ENCODE measurements around the gene PLAAT2.

The PLAAT2 gene

DNA sequence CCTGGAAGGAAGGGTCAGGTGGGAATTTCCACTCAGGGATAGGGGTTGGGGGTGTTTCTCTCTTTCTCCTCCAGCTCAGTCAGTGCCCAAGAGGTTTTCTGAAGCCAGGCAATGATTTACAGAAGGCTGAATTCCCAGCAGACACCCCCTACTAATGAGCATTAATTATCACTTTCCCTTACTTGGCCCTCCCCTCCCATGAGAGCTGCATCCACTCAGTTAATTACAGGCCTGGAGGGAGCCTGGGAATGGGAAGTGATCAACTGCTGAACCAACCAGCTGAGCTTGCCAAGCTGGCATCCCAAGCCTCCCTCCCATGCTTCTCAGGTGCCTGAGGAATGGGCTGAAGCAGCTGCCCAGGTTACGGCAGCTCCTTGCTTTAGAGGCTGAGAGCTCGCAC lies 56.3 kb downstream of the PLAAT2 start:
- TF ChIP-seq, protein P1, sequence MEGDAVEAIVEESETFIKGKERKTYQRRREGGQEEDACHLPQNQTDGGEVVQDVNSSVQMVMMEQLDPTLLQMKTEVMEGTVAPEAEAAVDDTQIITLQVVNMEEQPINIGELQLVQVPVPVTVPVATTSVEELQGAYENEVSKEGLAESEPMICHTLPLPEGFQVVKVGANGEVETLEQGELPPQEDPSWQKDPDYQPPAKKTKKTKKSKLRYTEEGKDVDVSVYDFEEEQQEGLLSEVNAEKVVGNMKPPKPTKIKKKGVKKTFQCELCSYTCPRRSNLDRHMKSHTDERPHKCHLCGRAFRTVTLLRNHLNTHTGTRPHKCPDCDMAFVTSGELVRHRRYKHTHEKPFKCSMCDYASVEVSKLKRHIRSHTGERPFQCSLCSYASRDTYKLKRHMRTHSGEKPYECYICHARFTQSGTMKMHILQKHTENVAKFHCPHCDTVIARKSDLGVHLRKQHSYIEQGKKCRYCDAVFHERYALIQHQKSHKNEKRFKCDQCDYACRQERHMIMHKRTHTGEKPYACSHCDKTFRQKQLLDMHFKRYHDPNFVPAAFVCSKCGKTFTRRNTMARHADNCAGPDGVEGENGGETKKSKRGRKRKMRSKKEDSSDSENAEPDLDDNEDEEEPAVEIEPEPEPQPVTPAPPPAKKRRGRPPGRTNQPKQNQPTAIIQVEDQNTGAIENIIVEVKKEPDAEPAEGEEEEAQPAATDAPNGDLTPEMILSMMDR (conservative IDR thresholded peaks at IDR 0.05; ENCODE audit: control insufficient read depth, insufficient read depth, low read depth, low read length): no peak
- no peak overlapping the region for H3K4me3 ChIP-seq (ENCODE audit: control insufficient read depth, low read depth, low read length)
- no peak for DNase-seq (ENCODE audit: low read depth)

DNA sequence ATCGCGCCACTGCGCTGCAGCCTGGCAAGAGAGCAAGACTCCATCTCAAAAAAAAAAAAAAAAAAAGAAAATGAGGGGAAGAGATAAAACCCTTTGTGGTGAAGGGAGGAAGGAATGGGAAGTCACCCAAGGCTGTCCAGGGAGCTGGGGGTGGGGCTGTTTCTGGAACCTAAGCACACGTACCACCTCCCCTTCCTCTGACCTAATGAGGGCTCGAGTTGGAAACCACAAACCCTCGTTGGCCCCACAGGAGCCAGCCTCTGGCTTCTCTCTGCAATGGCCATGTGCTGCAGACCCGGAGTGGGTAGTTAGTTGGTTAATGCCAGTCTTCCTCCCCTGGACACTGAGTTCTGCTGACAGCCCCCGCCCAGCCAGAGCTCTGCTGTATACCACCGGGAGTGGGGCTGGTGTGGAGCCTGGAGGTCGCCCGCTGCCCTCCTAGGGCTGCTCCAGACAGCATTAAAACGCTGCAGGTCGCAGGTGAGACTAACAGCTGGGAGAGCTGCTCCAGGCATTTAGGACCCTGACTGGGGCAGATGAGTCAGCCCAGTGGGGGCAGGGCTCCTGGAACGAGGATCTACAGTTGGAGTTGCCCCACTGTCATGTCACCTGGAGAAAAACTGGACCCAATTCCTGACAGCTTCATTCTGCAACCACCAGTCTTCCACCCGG lies 57.2 kb downstream of the PLAAT2 start, which contains the start of gene LGALS12:
Gene LGALS12, plus strand, starts transcription at position 228 of the 672 bp plus-strand sequence. Its CDS starts 375 bp downstream, at position 603.
- DNase-seq (ENCODE audit: low read depth): peak; percentile 23
- TF ChIP-seq, protein P1 (conservative IDR thresholded peaks at IDR 0.05; ENCODE audit: control insufficient read depth, insufficient read depth, low read depth, low read length): no peak
- H3K4me3 ChIP-seq (ENCODE audit: control insufficient read depth, low read depth, low read length): no peak within 1 kb of the TSS

DNA sequence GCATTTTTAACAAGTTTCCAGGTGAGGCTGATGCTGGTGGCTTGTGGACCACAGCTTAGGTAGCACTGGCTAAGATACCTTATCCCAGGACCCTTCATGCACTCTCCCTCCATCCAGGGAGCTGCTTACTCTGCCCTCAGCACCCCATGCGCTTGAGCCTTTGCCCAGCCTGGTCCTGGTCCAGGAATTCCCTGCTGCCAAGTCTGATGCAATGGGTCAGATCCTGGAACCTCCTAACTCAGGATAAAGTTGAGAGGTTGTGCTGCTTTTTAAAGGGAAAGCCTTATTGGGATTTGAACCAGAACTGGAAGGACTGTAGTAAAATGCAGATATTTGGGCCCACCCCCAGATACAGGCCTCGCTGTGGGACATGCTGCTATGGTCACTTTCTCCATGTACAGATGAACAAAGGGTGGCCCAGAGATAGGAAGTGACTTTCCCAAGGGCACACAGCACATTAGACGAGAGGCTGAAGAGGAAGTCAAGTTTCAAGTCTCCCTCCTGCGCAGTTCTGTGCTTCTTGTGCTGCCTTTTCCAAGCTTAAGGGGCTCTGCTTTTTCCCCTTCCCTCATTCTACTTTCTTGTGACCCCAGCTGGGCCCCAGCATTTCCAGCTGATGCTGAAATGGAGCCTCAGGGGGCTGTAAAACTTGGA lies 58.1 kb downstream of the PLAAT2 start:
- H3K4me3 ChIP-seq (ENCODE audit: control insufficient read depth, low read depth, low read length): no peak overlapping the region
- DNase-seq (ENCODE audit: low read depth): peak; percentile 16
- TF ChIP-seq, protein P1 (conservative IDR thresholded peaks at IDR 0.05; ENCODE audit: control insufficient read depth, insufficient read depth, low read depth, low read length): no peak

DNA sequence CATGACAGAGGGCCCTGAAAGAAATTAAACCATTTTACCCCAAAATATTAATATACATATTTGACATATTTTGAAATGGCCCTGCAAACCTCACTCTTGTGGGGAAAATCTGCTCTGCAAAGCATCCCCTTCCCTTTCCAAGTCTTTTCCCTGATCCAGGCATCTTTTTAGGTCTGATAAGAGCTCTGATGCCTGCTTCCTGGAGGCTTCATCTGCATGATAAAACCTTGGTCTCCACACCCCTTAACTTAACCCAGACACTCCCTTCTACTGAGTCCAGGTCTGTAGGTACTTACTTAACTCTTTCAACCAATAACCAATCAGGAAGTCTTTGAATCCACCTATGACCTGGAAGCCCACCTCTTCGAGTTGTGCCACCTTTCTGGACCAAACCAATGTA lies 59.1 kb downstream of the PLAAT2 start:
- TF ChIP-seq, protein P1 (conservative IDR thresholded peaks at IDR 0.05; ENCODE audit: control insufficient read depth, insufficient read depth, low read depth, low read length): no peak
- DNase-seq (ENCODE audit: low read depth): no peak
- H3K4me3 ChIP-seq (ENCODE audit: control insufficient read depth, low read depth, low read length): no peak overlapping the region

DNA sequence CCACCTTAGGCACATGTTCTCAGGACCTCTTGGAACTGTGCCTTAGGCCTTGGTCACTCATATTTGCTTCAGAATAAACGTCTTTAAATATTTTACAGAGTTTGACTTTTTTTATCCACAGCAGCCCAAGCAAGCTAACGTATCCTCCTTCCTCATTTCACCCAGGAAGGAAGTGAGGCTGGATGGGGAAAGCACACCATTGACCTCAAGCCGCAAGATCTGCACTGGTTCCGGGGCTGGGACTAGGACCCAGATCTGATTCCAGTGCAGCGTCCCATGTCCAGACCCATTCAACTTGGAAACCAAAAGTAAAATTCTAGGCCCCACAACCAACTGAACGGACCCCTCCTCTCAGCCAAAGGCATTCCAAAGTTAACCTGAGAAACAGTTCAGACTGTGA lies 59.7 kb downstream of the PLAAT2 start:
- H3K4me3 ChIP-seq (ENCODE audit: control insufficient read depth, low read depth, low read length): no peak overlapping the region
- TF ChIP-seq, protein P1 (conservative IDR thresholded peaks at IDR 0.05; ENCODE audit: control insufficient read depth, insufficient read depth, low read depth, low read length): no peak
- DNase-seq (ENCODE audit: low read depth): no peak
